VCaP (cell line): ENCODE data around the gene CACNA1I.

ENCODE experiments used
- H3K27ac ChIP-seq: fragments of 450-650 bp; 2 replicates; pipeline ENCODE4 v1.5.1; 2017
- TF ChIP-seq, protein P1 (sequence below): fragments of 450-650 bp; conservative IDR thresholded peaks from 2 replicates; pipeline ENCODE4 v1.5.1; 2017; ENCODE audit warnings: mild to moderate bottlenecking, moderate library complexity

Gene CACNA1I

DNA sequence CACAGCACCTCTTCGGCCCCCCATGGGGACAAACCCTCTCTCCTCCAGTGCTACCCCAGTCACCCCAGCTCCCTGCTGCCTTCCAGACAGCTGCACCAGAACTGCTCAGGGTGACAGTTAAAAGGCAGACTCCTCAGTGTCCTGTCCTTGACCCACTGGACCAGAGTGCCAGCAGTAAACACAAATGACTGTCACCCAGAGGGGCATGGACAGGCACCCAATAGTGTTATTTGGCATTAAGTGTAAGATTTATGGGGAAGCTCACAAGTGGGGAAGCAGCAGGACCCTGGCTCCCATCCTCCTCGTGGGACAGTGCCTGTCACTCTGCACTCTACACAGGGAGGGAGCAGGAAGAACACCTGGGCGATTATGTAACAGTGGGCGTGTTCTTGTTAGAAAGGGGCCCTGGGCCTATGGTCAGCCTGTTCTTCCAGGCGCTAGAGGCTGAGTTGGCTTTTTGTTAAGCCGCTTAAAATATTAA, 43.0 kb upstream of the CACNA1I start:
- H3K27ac ChIP-seq: peak overlapping the region; percentile 98
- TF ChIP-seq, protein P1, sequence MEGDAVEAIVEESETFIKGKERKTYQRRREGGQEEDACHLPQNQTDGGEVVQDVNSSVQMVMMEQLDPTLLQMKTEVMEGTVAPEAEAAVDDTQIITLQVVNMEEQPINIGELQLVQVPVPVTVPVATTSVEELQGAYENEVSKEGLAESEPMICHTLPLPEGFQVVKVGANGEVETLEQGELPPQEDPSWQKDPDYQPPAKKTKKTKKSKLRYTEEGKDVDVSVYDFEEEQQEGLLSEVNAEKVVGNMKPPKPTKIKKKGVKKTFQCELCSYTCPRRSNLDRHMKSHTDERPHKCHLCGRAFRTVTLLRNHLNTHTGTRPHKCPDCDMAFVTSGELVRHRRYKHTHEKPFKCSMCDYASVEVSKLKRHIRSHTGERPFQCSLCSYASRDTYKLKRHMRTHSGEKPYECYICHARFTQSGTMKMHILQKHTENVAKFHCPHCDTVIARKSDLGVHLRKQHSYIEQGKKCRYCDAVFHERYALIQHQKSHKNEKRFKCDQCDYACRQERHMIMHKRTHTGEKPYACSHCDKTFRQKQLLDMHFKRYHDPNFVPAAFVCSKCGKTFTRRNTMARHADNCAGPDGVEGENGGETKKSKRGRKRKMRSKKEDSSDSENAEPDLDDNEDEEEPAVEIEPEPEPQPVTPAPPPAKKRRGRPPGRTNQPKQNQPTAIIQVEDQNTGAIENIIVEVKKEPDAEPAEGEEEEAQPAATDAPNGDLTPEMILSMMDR: no peak

DNA sequence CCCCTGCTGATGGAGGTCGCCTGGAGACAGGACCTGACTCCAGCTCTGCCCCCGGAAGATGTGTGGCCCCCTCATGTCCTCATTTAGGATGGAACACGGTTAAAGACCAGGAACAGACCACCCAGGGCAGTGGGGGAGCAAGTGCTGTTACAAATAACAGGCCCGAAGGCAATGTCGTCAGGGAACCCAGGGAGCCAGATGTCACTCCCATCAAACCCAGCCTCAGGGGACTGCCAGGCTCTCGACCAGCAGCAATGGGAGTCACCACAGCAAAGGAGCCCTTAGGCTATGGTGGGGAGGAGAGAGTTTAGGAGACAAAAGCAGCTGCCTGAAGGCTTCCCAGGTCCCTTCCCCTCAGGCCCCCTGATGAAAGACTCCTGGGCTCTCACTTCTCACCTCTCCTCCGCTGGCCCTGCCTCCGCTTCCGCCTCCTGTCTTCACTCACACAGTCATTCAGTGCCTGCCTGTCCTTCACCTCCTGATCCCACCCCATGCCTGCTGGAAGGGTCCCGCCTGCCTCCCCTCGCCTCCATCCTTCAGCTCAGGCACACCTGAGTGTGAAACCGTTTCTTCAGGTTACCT, 42.4 kb upstream of the CACNA1I start:
- peak overlapping the region; percentile 98 for H3K27ac ChIP-seq
- TF ChIP-seq, protein P1: no peak

DNA sequence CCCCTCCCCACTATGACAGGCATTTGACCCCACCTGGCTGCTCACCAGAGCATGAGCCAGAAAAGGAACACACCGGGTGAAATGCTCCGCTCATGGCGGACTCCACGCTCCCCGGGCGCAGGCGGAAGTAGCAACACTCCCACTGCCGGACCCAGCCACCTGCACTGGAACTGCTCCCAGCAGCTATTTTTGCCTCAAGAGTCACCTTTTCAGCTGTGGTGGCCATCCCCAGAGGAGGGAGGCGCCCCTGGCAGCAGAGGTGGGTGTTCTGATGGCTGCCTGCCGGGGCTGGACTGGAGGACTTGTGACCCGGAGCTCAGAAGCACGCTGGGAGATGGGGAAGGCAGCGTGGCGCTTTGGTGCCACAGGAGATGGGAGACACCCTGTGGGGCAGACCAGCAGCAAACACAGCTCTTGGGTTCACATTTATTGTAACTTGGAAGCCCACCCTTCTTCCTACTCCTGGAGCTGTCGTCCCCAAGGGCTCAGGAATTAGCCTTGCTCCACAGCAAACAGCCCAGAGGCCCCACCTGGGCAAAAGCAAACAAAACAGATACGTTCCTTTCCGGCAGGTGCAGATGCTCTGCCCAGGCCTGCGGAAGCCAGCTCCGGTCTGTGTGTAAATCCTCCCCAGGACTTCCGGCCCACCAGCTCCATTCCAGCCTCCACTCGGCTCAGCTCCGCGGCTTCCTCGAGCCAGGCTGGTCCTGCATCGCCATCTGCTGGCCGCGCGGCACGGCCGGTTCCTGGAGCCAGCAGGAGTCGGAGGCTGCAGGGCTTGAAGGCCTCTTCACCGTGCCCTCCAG, 41.7 kb upstream of the CACNA1I start:
- TF ChIP-seq, protein P1: peak; percentile 98
- H3K27ac ChIP-seq: peak overlapping the region; percentile 98

DNA sequence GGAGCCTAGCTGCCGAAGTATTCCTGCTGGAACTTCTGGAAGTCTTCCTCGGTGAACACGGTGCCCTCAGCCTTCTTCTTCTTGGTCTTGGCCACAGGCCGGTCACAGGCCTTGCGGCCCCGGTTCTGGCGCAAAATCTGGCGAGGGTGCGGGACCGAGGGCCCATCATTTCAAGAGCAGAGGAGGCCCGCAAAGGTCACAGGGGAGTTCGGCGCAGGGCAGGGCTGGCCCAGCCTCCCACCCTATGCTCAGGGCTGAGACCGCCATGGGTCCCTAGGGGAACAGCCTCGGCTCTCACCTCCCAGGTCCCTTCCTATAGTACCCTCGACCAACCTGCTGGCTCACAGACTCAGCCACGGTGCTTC, 41.1 kb upstream of the CACNA1I start:
- peak overlapping the region; percentile 98 for H3K27ac ChIP-seq
- TF ChIP-seq, protein P1: no peak; the same call in none of the 2 replicates

DNA sequence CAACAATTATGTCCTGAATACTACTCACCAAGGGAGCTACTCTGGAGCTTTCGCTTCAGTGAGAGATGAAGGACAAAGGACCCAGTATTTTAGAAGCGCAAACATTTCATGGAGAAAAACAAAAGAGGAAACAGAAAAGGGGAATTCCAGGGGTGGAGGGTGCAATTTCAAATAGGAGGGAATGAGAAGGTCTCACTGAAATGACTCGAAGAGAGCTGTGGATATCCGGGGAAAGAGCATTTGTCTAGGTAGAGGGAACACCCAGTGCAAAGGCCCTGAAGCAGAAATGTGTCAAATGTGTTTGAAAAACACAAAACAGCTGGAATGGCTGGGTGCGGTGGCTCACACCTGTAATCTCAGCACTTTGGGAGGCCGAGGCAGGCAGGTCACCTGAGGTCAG, 40.4 kb upstream of the CACNA1I start:
- TF ChIP-seq, protein P1: no peak
- peak overlapping the region; percentile 98 for H3K27ac ChIP-seq

DNA sequence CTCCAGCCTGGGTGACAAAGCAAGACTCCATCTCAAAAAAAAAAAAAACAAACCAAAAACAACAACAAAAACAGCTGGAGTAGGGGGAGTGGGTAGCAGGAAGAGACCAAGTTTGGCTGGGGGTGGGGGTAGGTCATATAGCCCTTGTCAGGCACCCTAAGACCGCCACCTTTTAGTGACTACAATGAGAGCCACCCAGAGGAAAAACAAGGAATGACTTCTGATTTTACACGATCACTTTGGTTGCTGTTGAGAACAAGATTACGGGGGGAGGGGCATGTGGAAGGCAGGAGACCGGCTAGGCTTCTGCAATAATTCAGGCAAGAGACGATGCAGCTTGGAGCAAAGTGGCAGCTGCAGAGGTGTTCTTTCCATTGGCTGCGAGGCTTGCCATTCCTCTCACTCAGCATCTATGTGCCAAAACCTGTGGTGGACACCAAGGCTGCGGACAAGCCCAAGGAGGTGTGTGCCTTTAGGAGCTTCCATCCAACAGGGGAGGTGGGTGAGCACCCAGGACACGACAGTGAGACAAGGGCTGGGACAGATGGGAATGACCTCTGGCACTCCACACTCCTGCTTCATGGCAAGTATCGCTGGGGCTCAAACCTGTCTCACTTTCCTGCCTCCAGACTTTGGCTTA, 39.7 kb upstream of the CACNA1I start:
- TF ChIP-seq, protein P1: peak; percentile 24
- H3K27ac ChIP-seq: peak overlapping the region; percentile 98
